ENCODE data around the gene PPRC1. TPM values are rescaled to one million over a fixed set of nuclear protein-coding genes. Genes with fewer than 3 reads are reported as not detected.

The PPRC1 gene
- total and polyA plus RNA-seq, 4 donors = 19.3 to 42.1 (median 26.5) TPM

DNA sequence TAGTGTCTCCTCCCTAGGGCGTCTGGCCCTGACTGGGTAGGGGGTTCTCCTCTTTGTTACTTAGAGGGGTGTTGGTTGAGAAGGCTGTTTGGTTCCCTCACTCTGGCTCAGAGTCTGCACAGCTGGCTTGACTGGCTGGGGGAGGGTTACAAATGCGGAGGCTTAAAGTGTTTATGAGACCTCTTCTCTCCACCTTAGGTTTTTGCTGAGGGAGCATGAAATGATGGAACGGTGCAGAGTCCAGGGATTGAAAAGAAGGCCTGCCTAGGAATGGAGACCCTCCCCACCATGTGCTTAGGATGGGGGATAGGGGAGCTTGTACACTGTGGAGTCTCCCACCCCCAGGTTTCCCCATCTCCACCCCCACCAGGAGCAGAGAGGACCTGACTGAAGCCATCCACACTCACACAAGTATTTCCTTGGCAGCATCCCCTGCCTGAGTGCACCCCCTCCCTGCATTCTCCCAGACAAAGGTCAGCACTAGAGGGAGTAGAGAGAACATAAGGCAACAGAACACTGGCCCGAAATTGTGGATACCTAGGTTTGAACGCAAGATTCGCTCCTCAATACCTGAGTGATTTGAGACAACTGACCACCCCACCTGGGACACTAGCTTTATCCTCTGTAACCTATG lies 11.0 kb upstream of the PPRC1 start:
- peaks cover 0 to 41% (median 30%) of the 10 kb centered on the region in 5 donors for H3K4me1 ChIP-seq (ENCODE audit: control insufficient read depth in 5 of 5, insufficient read depth in 5 of 5, low read length in 5 of 5)
- ATAC-seq (ENCODE audit: insufficient read depth, low FRiP score) (no peak), DNase-seq (peak; percentile 79 to 91 (median 87))
- H3K4me3 ChIP-seq = no peak overlapping the region
- no peaks in the 10 kb centered on the region for H3K9me3 ChIP-seq (ENCODE audit: control insufficient read depth in 4 of 4, insufficient read depth in 3 of 4, low read length in 3 of 4)
- peak overlapping the region in 1 of 2 donors; percentile 63 for H3K9ac ChIP-seq (ENCODE audit: insufficient read depth in 1 of 2, low read length in 2 of 2)
- TF ChIP-seq, protein P1, sequence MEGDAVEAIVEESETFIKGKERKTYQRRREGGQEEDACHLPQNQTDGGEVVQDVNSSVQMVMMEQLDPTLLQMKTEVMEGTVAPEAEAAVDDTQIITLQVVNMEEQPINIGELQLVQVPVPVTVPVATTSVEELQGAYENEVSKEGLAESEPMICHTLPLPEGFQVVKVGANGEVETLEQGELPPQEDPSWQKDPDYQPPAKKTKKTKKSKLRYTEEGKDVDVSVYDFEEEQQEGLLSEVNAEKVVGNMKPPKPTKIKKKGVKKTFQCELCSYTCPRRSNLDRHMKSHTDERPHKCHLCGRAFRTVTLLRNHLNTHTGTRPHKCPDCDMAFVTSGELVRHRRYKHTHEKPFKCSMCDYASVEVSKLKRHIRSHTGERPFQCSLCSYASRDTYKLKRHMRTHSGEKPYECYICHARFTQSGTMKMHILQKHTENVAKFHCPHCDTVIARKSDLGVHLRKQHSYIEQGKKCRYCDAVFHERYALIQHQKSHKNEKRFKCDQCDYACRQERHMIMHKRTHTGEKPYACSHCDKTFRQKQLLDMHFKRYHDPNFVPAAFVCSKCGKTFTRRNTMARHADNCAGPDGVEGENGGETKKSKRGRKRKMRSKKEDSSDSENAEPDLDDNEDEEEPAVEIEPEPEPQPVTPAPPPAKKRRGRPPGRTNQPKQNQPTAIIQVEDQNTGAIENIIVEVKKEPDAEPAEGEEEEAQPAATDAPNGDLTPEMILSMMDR (IDR thresholded peaks at IDR 0.05; ENCODE audit: control extremely low read depth, extremely low read depth) = no peak
- H3K27me3 ChIP-seq (ENCODE audit: control insufficient read depth in 3 of 3, insufficient read depth in 3 of 3, low read length in 2 of 3) = no peaks in the 10 kb centered on the region
- no peaks in the 10 kb centered on the region for H3K36me3 ChIP-seq (ENCODE audit: control insufficient read depth in 4 of 4, insufficient read depth in 4 of 4, low read length in 4 of 4)
- peak overlapping the region; percentile 97 to 99 for H3K27ac ChIP-seq (ENCODE audit: low read depth in 1 of 2, low read length in 1 of 2)
- WGBS, 2 donors = 58 to 60% methylated on average over 6 of the region's 6 CpGs

DNA sequence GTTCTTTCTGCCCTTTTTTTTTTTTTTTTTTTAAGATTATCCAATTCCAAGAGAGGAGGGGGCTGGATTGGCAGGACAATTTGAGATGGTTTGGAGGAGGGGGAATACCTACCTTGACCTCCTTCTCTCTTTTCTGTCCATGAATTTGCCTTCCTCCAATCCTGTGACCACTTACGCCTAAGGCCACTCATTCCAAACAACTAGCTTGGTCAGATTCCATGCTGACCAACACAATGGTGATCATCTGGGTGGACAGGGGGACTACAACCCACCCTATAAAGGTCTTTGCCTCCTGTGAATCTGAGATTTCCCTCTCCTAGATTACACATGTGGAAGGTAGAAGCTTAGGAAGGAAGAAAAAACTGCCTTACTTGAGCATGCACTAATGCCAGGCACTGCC lies 10.4 kb upstream of the PPRC1 start:
- TF ChIP-seq, protein P1 (IDR thresholded peaks at IDR 0.05; ENCODE audit: control extremely low read depth, extremely low read depth) = no peak
- Histone ChIP-seq H3K36me3 (ENCODE audit: control insufficient read depth in 4 of 4, insufficient read depth in 4 of 4, low read length in 4 of 4) (no peaks in the 10 kb centered on the region), H3K4me3 (no peak overlapping the region), H3K9me3 (ENCODE audit: control insufficient read depth in 4 of 4, insufficient read depth in 3 of 4, low read length in 3 of 4) (no peaks in the 10 kb centered on the region), H3K4me1 (ENCODE audit: control insufficient read depth in 5 of 5, insufficient read depth in 5 of 5, low read length in 5 of 5) (peaks cover 0 to 35% (median 25%) of the 10 kb centered on the region in 5 donors), H3K27me3 (ENCODE audit: control insufficient read depth in 3 of 3, insufficient read depth in 3 of 3, low read length in 2 of 3) (no peaks in the 10 kb centered on the region), H3K9ac (ENCODE audit: insufficient read depth in 1 of 2, low read length in 2 of 2) (peak overlapping the region in 1 of 2 donors; percentile 63), H3K27ac (ENCODE audit: low read depth in 1 of 2, low read length in 1 of 2) (peak overlapping the region; percentile 37 to 52)
- ATAC-seq (ENCODE audit: insufficient read depth, low FRiP score) (no peak), DNase-seq (no peak)
- 100% methylated on average over 1 of the region's 1 CpG for WGBS, 2 donors

DNA sequence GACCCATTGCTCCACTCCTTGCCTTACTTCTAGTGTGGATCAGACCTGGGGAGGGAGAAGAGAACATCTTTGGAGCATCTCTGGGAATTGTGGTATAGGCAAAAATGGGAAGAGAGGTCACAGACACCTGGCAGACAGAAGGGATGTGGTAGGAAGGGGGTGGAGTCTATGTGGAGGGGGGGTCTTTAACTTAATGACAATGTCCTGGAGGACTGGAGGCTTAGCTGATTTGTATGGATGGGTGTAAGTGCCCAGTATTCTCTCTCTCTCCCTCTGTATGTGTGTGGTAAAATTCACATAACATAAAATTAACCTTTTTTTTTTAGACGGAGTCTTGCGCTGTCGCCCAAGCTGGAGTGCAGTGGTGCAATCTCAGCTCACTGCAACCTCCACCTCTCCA lies 9.6 kb upstream of the PPRC1 start:
- Histone ChIP-seq H3K27me3 (ENCODE audit: control insufficient read depth in 3 of 3, insufficient read depth in 3 of 3, low read length in 2 of 3) (no peaks in the 10 kb centered on the region), H3K9ac (ENCODE audit: insufficient read depth in 1 of 2, low read length in 2 of 2) (no peak overlapping the region), H3K9me3 (ENCODE audit: control insufficient read depth in 4 of 4, insufficient read depth in 3 of 4, low read length in 3 of 4) (no peaks in the 10 kb centered on the region), H3K4me1 (ENCODE audit: control insufficient read depth in 5 of 5, insufficient read depth in 5 of 5, low read length in 5 of 5) (peaks cover 0 to 27% (median 17%) of the 10 kb centered on the region in 5 donors), H3K4me3 (no peak overlapping the region), H3K36me3 (ENCODE audit: control insufficient read depth in 4 of 4, insufficient read depth in 4 of 4, low read length in 4 of 4) (no peaks in the 10 kb centered on the region), H3K27ac (ENCODE audit: low read depth in 1 of 2, low read length in 1 of 2) (peak overlapping the region in 1 of 2 donors; percentile 26)
- WGBS, 2 donors = 88 to 89% methylated on average over 3 of the region's 3 CpGs
- no peak for ATAC-seq (ENCODE audit: insufficient read depth, low FRiP score)
- TF ChIP-seq, protein P1 (IDR thresholded peaks at IDR 0.05; ENCODE audit: control extremely low read depth, extremely low read depth) = no peak
- DNase-seq = no peak
